HG03442 (cell line): ENCODE results near the gene FBXW10B.
"Not testable (repeated sequence)": the region's sequence is repeated elsewhere in the genome, so short reads cannot be mapped to it uniquely, and the experiment has no call there.

Source experiments
- ATAC-seq: cut with Tn5 transposase; IDR thresholded peaks from one replicate; pipeline ENCODE4 v1.9.1; 2021; ENCODE audit warnings: mild to moderate bottlenecking, moderate library complexity; ENCODE audit not compliant: unreplicated experiment

FBXW10B gene

GRCh38 chr17:15619331-15620058 lies at the start of gene FBXW10B:
FBXW10B (minus strand) TSS chr17:15619704; CDS start chr17:15619512, 192 bp downstream.
- ATAC-seq = not testable (repeated sequence)

GRCh38 chr17:15663691-15664090 lies 44.2 kb upstream of the FBXW10B start:
- no peak for ATAC-seq

- ATAC-seq = no peak
Observed at GRCh38 chr17:15663176-15663575, 43.7 kb upstream of the FBXW10B start.

- ATAC-seq = no peak
Observed at GRCh38 chr17:15662681-15663080, 43.2 kb upstream of the FBXW10B start.

- no peak for ATAC-seq
Observed at GRCh38 chr17:15660077-15660476, 40.6 kb upstream of the FBXW10B start.

GRCh38 chr17:15659663-15660062 lies 40.2 kb upstream of the FBXW10B start:
- no peak for ATAC-seq

GRCh38 chr17:15659236-15659635 lies 39.7 kb upstream of the FBXW10B start:
- no peak for ATAC-seq

- ATAC-seq = no peak
Observed at GRCh38 chr17:15658296-15658695, 38.8 kb upstream of the FBXW10B start.

- no peak for ATAC-seq
Observed at GRCh38 chr17:15657868-15658267, 38.4 kb upstream of the FBXW10B start.

- ATAC-seq = no peak
Observed at GRCh38 chr17:15654886-15655561, 35.5 kb upstream of the FBXW10B start.

GRCh38 chr17:15654401-15654800 lies 34.9 kb upstream of the FBXW10B start:
- ATAC-seq = not testable (repeated sequence)

- ATAC-seq = no peak
Observed at GRCh38 chr17:15652960-15653359, 33.5 kb upstream of the FBXW10B start.

- peak; percentile 83 for ATAC-seq
Observed at GRCh38 chr17:15651583-15652110, 32.1 kb upstream of the FBXW10B start.

- no peak for ATAC-seq
Observed at GRCh38 chr17:15650741-15651582, 31.5 kb upstream of the FBXW10B start.

GRCh38 chr17:15649861-15650421 lies 30.4 kb upstream of the FBXW10B start:
- no peak for ATAC-seq

- no peak for ATAC-seq
Observed at GRCh38 chr17:15648386-15648785, 28.9 kb upstream of the FBXW10B start.

- ATAC-seq = not testable (repeated sequence)
Observed at GRCh38 chr17:15645942-15646312, 26.4 kb upstream of the FBXW10B start.

- ATAC-seq = not testable (repeated sequence)
Observed at GRCh38 chr17:15645099-15645941, 25.8 kb upstream of the FBXW10B start.

- ATAC-seq = not testable (repeated sequence)
Observed at GRCh38 chr17:15642505-15643251, 23.2 kb upstream of the FBXW10B start.
